HG03558 (cell line): Measurements from ENCODE around the gene MED22.
"Not testable (repeated sequence)": the region's sequence is repeated elsewhere in the genome, so short reads cannot be mapped to it uniquely, and the experiment has no call there.

Experiments used
- ATAC-seq: cut with Tn5 transposase; IDR thresholded peaks from one replicate; pipeline ENCODE4 v1.9.1; 2021; ENCODE audit warnings: moderate number of reproducible peaks; ENCODE audit not compliant: unreplicated experiment; ENCODE audit errors: extremely low read depth

The MED22 gene

DNA sequence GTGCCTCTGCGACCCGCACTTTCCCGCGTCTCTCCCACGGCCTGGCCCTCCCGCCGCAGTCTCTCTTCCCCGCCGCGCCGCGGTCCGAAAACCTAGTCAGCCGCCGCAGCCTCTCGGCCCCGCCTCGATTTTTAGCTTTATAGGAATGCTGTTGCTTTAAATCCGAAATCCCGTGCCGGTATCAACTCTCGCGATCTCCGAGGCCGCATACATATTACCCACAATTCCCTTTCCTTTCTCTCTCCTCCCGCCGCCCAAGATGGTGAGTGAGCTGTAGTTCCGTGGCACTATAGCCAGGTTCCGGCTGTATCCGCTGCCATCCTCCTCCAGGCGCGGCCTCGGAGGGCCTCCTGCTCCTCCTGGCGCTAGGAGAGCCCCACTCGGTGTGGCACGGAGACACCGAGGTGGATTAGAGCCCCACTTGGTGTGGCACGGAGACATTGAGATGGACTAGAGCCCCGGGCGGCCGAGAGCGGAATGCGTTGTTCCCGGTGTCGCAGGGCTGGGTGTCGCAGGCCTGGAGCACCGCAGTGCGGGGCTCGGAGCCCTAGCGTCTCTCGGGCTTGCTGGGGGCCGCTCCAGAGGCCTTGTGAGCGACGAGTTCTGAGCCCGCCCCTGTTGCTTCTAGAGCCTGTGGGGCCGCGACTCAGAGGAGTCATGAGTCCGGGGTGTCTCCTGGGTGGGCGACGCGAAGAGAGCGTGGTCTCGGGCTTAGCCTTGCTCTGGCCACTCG lies at the start of gene MED22, which contains the start of gene RPL7A:
MED22 (minus strand) TSS at position 147 of the 733 bp plus-strand sequence. CDS start 1,469 bp downstream, outside the sequence.
RPL7A (plus strand) TSS at position 234 of the 733 bp plus-strand sequence; CDS start at position 260, 26 bp downstream.
- ATAC-seq: no peak

DNA sequence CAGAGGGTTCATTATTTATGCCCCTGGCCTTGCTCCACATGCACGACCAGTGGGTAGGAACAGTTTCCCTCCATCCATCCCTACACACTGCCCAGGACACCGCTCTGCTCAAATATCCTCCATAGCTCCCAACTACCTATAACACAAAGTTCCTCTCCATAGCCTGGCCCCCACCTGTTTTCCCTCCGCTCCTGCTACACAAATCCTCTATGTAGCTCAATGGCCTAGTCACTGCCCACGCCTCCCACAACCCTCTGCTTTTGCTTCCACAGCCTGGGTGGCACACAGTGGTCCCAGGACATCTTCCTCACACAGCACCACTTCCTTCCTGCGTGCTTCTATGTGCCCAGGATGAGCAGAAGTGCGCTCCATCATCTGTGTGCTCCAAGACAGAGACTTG lies 49.4 kb upstream of the MED22 start:
- no peak for ATAC-seq

DNA sequence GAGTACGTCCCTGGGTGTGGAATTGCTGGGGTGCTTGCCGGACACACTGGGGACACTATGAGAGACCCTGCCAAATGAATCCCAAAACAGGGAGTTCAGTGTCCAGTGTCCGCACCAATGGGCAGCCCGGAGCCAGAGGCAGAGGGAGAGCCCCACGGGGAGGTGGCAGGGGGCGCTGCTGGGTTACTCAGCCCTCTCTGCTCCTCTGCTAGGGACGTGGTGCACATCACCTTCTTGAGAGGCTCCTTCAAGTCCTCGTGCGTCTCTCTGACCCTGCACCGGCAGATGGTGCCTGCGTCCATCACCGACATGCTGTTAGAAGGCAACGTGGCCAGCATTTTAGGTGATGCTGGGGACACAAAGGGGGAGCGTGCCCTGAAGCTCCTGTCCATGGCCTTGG lies 49.0 kb upstream of the MED22 start:
- ATAC-seq: no peak

DNA sequence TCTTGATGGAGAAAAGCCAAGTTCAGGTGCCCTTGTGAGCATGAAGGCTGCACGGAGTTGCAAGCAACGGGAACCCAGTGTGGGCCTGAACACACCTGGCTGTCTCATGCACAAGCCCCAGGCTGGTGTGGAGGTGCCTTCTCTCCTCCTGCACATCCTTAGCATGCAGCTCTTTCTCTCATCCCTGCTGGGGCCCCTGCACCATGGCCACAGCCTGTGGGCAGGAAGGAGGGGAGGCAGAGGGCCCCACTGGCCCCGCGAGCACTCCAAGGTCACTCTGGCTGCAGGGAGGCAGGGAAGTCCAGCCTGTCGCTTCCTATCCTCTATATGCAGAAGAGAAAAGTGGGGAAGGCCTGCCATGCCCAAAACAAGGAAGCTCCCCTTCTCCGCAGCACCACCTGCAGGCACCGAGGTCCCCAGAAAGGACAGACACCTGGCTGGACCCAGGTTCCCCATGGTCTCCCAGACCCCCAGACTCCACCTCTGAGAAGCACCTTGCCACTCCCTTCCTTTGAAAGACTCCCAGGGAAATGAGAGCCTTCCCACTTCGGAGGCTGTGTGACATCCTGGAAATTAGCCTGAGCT lies 46.8 kb upstream of the MED22 start:
- no peak for ATAC-seq

DNA sequence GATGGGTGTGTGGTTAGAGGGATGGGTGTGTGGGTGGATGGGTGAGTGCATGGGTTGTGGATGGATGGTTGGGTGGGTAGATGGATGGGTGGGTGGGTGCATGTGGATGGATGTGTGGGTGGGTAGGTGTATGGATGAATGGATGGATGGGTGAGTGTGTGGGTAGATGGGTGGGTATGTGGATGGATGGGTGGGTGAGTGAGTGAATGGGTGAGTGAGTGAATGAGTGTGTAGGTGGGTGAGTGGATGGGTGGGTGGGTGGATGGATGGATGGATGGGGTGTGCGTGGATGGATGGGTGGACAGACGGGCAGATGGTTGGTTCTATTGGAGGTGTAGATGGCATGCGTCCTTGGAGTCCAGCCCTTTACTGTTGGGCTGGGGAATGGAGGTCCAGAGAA lies 45.5 kb upstream of the MED22 start:
- ATAC-seq: no peak

DNA sequence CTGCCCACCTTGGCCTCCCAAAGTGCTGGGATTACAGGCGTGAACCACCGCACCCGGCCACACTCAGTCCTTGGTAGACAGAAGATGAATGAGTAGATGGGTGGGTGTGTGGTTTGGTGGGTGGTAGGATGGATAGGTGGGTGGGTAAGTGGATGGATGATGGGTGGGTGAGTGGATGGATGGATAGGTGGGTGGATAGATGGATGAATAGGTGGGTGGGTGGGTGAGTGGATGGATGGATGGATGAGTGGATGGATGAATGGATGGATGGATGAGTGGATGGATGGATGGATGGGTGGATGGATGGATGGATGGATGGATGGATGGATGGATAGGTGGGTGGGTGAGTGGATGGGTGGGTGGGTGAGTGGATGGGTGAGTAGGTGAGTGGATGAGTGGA lies 44.4 kb upstream of the MED22 start:
- not testable (repeated sequence) for ATAC-seq

DNA sequence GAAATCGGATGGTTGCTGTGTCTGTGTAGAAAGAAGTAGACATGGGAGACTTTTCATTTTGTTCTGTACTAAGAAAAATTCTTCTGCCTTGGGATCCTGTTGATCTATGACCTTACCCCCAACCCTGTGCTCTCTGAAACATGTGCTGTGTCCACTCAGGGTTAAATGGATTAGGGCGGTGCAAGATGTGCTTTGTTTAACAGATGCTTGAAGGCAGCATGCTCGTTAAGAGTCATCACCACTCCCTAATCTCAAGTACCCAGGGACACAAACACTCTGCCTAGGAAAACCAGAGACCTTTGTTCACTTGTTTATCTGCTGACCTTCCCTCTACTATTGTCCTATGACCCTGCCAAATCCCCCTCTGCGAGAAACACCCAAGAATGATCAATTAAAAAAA lies 43.5 kb upstream of the MED22 start:
- ATAC-seq: not testable (repeated sequence)

DNA sequence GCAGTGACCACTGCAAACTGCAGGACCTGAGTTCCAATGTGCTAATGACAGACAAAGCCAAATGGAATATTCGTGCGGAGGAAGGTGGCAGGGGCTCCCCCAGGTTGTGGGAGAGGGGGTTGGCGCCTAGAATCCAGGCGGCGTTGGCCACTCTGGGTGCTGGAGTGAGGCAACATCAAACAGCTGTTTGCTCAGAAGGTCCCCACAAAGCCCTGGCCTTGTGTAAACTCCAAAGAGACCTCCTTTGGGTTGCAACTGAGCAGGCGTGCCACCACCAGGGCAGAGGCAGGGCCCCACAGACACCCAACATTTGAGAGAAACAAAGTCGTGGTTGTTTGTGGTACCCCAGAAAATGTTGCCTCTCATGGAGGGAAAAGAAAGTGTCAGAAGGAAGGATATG lies 42.8 kb upstream of the MED22 start:
- ATAC-seq: no peak

DNA sequence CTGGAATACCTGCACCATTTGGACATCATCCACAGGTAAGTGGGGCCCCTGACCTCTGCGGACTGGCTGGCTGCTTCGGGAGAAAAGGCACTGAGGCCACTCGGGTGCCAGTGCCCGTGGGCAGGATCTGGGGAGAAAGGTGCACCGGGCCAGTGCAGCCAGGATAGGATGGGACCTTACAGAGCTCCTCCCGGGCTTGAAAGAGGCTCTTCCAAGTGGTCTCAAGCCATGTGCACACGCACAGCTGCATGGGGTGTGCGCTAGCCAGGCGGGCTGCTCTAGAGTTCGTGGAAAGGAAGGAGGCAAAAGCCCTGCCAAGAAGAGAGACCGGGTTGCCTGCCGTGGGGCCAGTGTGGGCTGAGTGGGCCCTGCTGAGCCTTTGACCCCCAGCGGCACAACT lies 41.6 kb upstream of the MED22 start:
- no peak for ATAC-seq

DNA sequence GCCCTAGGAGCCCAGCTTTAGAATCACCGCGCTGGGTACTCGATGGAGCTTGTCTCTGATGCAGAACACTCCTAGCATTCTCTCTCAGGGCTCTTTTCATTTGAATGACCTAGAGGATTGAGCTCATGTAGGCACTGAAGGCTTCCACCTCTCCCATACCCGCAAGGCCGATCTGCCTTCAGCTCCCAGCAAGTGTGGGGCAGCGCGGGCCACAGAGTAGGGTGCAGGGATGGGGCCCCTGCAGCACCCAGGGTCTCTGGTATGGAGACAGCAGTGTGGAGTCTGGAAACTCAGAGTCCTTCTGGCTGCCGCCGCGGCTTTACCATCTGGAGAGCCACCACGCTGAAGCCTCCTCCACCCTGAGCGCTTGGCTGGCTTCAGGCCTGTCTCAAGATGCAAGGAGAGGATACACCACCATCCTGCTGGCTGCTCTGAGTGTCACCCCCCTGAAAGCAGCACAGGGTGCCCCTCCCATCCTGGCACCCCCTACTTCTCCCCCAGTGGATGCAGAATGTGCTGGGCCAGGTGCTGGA lies 41.2 kb upstream of the MED22 start:
- no peak for ATAC-seq

DNA sequence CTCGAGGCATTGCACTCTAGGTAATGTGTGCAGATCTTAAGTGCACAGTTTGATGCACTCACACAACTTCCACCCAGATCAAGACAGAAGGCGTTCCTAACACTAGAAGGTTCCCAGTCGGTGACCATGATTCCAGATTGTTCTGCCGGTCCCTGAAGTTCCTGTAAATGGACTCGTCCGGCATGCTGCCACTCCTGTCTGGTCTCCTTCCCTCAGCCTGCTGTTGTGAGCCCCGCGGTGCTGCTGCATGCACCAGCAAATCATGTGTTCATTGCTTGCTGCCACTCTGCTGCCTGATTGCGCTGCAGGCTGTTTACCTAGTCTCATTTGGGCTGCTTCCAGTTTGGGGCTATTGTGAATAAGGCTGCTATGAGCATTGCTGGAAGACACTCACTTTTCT lies 39.7 kb upstream of the MED22 start:
- no peak for ATAC-seq

DNA sequence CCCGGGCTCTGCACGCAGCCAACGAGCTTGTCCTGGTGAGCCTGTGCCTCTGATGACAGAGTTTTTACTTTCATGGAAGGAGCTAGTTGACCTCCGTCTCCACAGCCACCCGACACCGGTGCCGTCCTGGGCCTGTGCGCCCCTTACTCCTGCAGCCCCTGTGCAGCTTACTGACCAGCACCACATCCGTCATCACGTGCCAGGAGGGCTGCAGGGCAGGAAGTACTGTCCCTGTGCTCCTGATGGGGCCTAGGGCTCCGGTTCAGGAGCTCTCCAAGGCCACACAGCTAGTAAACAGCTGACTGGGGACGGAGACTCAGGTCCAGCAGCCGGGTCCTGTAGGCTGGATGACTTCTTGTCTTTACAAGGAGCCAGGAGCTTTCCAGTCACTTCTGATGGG lies 38.4 kb upstream of the MED22 start:
- no peak for ATAC-seq

DNA sequence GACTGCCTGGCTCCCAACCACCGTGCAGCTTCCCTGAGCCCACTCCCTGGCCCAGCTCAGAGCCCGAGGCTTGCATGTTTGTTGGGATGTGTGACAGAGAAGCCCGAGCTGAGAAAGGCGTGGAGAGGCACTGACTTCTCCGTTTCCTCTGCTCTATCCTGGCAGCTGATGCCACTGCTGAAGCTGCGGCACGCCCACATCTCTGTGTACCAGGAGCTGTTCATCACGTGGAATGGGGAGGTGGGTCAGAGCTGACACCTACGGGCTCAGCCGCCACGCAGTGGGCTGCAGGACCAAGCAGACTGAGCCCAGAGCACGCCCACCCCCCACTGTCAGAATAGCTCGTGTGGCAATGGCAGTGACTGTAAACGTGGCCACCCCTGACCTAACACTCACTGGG lies 37.5 kb upstream of the MED22 start:
- no peak for ATAC-seq

DNA sequence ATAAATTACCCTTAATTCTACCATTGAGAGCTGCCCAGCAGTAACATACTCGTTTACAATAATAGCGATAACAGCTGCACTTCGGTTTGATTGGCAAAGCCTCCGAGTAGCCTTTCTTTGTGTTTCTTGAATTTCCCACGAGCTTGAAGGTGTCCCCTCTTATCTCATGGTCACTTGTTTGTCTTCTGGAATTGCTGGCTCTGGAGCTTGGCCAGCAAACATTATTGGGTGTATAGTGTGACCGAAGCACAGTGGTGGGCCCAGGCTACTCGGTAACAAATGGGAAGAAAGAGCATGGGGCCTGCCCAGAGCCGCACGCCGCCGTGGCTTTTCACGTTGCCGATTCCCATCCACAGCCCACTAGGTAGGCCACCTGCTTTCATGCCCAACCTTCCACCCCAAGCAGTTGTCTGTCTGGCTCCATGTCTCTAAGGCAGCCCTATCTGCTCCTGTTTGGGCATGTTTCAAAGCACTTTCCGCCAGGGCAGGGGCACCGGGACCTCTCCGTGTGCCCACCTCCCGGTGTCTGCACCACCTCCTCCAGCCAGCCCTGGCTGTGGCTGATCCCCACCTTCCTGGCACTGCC lies 36.9 kb upstream of the MED22 start:
- no peak for ATAC-seq

DNA sequence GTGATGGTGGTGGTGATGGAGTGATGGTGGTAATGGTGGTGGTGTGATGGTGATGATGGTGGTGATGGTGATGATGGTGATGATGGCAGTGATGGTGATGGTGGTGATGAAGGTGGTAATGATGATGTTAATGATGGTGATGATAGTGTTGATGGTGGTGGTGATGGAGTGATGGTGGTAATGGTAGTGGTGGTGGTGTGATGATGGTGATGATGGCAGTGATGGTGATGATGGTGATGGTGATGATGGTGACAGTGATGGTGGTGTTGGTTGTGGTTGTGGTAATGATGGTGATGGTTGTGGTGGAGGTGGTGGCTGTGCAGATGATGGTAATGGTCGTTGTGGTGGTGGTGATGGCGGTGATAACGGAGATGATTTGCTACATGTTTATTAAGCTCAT lies 35.5 kb upstream of the MED22 start:
- no peak for ATAC-seq

DNA sequence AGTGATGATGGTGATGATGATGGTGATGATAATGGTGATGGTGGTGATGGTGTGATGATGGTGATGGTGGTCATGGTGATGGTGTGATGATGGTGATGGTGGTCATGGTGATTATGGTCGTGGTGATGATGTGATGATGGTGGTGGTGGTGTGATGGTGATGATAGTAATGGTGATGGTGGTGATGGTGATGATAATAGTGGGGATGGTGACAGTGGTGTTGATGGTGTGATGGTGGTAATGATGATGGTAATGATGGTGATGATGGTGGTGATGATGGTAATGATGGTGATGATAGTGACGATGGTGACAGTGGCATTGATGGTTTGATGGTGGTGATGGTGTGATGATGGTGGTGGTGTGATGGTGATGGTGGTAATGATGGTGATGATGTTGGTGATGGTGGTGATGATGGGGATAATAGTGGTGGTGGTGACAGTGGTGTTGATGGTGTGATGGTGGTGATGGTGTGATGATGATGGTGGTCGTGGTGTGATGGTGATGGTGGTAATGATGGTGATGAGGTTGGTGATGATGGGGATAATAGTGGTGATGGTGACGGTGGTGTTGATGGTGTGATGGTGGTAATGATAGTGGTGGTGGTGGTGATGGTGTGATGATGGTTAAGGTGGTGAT lies 34.7 kb upstream of the MED22 start:
- no peak for ATAC-seq

DNA sequence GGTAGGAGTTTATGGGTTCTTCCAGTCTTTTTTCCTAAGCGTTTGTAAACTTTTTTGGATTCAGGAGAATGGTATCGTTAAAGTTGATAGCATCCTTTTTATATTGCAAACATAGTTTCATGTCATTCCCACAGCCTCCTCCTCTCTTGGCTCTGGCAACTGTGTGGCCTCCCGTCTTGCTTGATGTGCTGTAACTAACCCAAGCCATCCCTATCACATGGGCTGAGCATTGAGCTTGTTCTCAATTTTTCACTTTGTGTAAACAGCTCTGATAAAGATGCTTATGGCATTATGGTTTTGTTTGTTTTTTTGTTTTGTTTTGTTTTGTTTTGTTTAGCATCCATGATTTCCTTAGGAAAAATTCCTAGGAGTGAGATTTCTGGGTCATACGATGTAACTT lies 32.8 kb upstream of the MED22 start:
- no peak for ATAC-seq

DNA sequence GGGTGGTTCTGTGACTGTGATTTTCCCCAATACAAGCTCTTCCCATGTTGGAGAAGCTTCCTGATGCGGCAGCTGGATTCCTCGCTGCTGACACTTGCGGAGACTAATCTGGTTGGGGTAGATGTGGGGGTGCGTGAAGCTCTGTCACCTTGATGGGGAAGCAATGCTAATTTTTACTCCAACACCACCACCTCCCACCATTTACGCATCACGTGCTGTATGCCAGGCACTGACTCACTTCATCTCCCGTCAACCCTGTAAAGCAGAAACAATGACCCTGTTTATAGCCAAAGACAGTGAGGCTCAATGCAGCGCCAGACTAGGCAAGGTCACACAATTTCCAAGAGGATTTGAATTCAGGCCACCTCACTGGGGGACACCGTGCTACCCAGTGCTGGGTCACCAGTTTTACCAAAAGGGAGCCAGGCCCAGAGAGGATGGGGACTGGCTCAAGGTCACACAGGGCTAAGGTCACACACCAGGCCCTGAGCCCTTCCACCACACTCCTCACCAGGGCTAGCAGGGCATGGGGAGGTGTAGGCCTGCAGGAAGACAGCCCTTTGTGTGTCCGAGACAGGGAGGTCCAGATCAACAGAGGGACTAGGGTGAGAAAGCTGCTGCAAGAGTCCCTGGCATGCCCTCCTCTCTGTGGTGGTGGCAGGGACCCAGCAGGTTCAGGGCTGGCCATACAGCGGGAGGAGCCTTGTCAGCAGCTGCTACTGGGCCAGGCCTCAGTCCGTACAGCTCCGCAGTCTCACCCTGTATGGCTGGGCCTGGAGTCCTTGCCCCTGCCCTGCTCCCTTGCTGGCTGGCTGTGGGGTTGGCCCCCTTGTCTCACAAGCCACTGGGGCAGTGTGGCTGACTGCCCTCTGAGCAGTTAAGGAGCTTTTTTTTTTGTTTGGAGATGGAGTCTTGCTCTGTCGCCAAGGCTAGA lies 31.5 kb upstream of the MED22 start:
- no peak for ATAC-seq

DNA sequence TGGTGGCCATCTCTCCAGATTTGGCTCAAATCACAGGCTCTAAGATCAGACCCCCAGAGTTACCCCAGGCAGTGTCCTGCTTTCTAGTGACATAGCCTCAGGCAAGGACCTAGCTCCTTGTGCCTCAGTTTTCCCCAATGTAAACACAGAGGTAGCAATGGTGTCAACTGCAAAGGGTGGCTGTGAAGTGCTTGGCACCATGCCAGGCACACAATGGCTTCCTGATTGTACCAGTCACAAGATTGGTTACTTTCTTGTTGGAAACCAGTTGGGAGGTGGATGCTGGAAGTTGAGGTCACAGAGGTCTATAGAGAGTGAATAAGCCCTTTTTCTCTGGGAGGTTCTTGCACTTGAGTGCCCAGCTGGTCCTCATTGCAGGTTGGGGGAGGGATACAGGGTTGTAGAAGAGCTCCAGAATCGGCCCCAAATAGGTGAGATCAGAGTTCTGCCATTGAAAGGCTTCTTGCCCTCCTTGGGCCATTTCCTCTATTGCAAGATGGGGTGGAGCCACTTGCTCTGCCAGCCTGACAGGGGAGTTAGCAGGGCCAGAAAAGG lies 30.6 kb upstream of the MED22 start:
- no peak for ATAC-seq
